ENCODE measurements around the gene HGFAC.

Gene HGFAC

DNA sequence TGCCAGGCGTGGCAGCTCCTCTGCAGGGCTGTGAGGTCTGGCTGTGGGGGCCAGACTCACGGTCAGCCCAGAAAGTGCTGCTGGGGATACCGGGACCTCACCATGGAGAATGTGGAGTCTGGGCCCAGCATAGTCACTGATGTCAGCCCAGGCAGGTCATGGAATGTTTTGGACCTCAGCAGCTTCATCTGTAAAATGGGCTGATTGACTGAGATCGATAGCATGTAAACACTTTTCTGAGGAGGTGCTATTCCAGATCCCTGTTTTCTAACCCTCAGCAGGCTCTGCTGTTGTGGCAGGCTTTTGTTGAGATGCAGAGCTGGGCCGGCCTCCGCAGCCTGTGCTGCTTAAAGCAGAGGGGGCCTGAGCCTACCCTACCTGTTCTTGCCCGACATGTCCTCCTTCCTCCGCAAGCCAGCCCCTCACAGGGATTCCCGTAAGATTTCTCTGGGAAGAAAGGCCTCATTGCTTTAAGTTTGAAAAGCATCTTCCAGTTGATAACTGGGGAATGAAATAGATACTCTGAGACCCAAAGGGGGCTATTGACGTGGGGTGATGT is 38.3 kb upstream of the HGFAC start:
- no peak for TF ChIP-seq TAF1 (IDR thresholded peaks at IDR 0.05; ENCODE audit: low read depth, low read length)
- TF ChIP-seq SPI1 (IDR thresholded peaks at IDR 0.05; ENCODE audit: low read depth, low read length): no peak
- TF ChIP-seq POLR2A (IDR thresholded peaks at IDR 0.05; ENCODE audit: low read depth, low read length): no peak
- no peak for TF ChIP-seq POU2F2 (IDR thresholded peaks at IDR 0.05; ENCODE audit: low read depth, low read length)
- TF ChIP-seq POLR2AphosphoS5 (IDR thresholded peaks at IDR 0.05; ENCODE audit: low read depth, low read length): no peak
- TF ChIP-seq PAX5 (IDR thresholded peaks at IDR 0.05; ENCODE audit: insufficient read depth, low read length, severe bottlenecking): no peak
- FAIRE-seq (no peak), DNase-seq (ENCODE audit: insufficient read length, low spot score) (no peak)

DNA sequence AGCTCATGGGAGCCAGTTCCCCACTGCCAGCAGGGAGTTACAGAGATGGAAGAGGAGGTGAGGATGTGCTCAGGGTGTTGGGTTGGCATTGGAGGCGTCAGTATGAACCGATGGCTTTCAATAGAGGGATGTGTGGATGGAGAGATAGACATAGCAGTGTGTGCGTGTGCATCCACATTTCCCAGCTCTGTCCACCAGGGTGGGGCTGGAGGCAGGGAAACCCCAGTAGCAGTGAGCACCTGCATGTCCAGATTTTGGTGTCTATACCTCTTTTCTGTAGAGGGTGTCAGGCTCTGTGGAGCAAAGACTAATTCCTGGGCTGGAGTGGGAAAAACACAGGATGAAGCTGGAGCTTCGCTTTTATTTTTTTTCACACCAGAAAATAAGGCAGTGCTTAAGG is 37.2 kb upstream of the HGFAC start:
- TF ChIP-seq POLR2A (IDR thresholded peaks at IDR 0.05; ENCODE audit: low read depth, low read length) (no peak), PAX5 (IDR thresholded peaks at IDR 0.05; ENCODE audit: insufficient read depth, low read length, severe bottlenecking) (no peak), POLR2AphosphoS5 (IDR thresholded peaks at IDR 0.05; ENCODE audit: low read depth, low read length) (no peak), POU2F2 (IDR thresholded peaks at IDR 0.05; ENCODE audit: low read depth, low read length) (no peak), TAF1 (IDR thresholded peaks at IDR 0.05; ENCODE audit: low read depth, low read length) (no peak), SPI1 (IDR thresholded peaks at IDR 0.05; ENCODE audit: low read depth, low read length) (no peak)
- FAIRE-seq (no peak), DNase-seq (ENCODE audit: insufficient read length, low spot score) (no peak)

DNA sequence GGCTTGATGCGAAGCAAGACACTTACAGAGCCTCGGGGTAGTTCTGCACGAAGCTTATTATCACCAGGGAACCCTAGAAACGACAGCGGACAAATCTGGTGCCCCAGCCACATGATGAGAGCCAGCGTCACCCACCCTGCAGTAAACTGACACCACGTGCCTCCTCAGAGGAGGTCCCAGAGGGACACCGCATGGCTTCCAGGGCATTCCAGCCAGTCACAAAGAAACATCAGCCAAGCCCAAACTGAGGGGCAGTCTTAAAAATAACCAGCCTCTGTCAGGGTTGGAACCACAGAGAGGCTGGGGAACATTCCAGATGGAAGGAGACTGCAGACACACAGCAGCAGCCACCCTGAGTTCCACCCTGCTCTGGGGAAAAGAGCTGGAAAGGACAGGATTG is 36.6 kb upstream of the HGFAC start:
- DNase-seq (ENCODE audit: insufficient read length, low spot score) (no peak), FAIRE-seq (no peak)
- no peak for TF ChIP-seq POLR2AphosphoS5 (IDR thresholded peaks at IDR 0.05; ENCODE audit: low read depth, low read length)
- no peak for TF ChIP-seq TAF1 (IDR thresholded peaks at IDR 0.05; ENCODE audit: low read depth, low read length)
- no peak for TF ChIP-seq POLR2A (IDR thresholded peaks at IDR 0.05; ENCODE audit: low read depth, low read length)
- TF ChIP-seq POU2F2 (IDR thresholded peaks at IDR 0.05; ENCODE audit: low read depth, low read length): no peak
- TF ChIP-seq SPI1 (IDR thresholded peaks at IDR 0.05; ENCODE audit: low read depth, low read length): no peak
- no peak for TF ChIP-seq PAX5 (IDR thresholded peaks at IDR 0.05; ENCODE audit: insufficient read depth, low read length, severe bottlenecking)

DNA sequence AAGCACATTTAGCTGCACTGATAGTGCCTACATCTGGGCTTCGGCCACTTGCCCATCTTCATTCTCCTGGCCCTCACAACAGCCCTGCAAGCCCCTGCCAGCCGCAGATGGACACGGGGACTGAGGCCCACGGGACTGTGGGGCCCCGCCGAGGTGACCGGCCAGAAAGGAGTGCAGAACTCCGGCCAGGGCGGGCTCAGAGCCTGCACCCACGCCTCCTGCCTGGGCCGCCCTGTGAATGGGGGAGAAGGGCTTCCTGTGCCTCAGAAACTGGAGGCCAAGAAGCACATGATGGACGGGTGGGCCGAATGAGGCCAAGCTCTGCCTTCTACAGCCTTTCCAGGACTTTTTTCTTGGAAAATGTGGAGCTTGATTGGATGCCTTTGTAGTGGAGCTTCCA is 35.7 kb upstream of the HGFAC start:
- DNase-seq (ENCODE audit: insufficient read length, low spot score) (no peak), FAIRE-seq (no peak)
- TF ChIP-seq POU2F2 (IDR thresholded peaks at IDR 0.05; ENCODE audit: low read depth, low read length): no peak
- TF ChIP-seq SPI1 (IDR thresholded peaks at IDR 0.05; ENCODE audit: low read depth, low read length): no peak
- no peak for TF ChIP-seq POLR2A (IDR thresholded peaks at IDR 0.05; ENCODE audit: low read depth, low read length)
- no peak for TF ChIP-seq TAF1 (IDR thresholded peaks at IDR 0.05; ENCODE audit: low read depth, low read length)
- no peak for TF ChIP-seq POLR2AphosphoS5 (IDR thresholded peaks at IDR 0.05; ENCODE audit: low read depth, low read length)
- TF ChIP-seq PAX5 (IDR thresholded peaks at IDR 0.05; ENCODE audit: insufficient read depth, low read length, severe bottlenecking): no peak

DNA sequence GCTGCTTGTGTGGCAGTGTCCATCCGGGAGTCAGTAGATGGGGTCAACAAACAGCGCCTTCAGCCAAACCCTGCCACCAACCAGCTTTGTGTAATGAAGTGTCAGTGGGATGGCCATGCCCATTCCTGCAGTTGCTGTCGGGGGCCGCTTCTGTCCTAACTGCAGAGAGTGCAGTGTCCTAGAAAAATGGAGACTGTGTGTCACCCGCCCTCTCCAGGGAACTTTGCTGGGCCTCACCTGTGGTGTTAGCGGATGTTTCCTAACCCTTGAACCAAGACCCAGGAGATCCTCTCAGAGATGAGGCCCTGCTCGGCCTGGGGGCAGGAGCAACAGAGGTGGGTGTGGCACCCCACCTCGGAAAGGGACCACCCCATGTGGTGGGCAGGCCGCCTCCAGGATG is 35.3 kb upstream of the HGFAC start:
- TF ChIP-seq POU2F2 (IDR thresholded peaks at IDR 0.05; ENCODE audit: low read depth, low read length) (no peak), TAF1 (IDR thresholded peaks at IDR 0.05; ENCODE audit: low read depth, low read length) (no peak), POLR2AphosphoS5 (IDR thresholded peaks at IDR 0.05; ENCODE audit: low read depth, low read length) (no peak), SPI1 (IDR thresholded peaks at IDR 0.05; ENCODE audit: low read depth, low read length) (no peak), POLR2A (IDR thresholded peaks at IDR 0.05; ENCODE audit: low read depth, low read length) (no peak), PAX5 (IDR thresholded peaks at IDR 0.05; ENCODE audit: insufficient read depth, low read length, severe bottlenecking) (no peak)
- DNase-seq (ENCODE audit: insufficient read length, low spot score) (no peak), FAIRE-seq (no peak)

DNA sequence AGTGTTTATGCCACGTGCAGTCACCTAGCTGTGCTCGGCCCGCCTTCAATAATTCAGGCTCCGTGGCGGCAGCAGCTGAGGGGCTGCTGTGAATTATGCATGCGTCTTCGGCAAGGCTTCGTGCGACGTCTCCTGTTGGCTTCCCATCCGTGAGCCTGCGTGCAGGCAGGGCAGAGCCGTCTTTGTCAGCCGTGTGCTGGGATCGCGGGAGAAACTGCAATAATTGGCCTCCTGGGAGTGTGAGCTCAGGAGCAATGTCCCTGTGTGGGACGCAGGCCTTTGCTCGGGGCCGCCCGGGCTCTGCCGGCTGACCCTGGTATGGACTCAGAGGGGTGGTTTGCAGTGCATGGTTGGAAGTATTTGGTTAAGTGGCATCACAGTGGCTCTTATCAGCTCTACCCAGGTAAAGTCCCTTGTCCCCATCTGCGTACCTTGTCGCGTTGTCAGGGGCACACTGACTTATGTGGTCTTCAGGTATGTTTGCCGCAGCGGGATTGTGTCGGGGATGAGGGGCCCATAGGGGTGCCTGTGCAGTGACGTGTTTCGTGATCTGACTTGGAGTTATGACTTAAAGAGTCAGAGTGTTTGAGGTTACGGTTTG is 34.5 kb upstream of the HGFAC start:
- DNase-seq (ENCODE audit: insufficient read length, low spot score): no peak
- no peak for FAIRE-seq
- no peak for TF ChIP-seq TAF1 (IDR thresholded peaks at IDR 0.05; ENCODE audit: low read depth, low read length)
- TF ChIP-seq POLR2A (IDR thresholded peaks at IDR 0.05; ENCODE audit: low read depth, low read length): no peak
- TF ChIP-seq POLR2AphosphoS5 (IDR thresholded peaks at IDR 0.05; ENCODE audit: low read depth, low read length): no peak
- TF ChIP-seq POU2F2 (IDR thresholded peaks at IDR 0.05; ENCODE audit: low read depth, low read length): no peak
- TF ChIP-seq SPI1 (IDR thresholded peaks at IDR 0.05; ENCODE audit: low read depth, low read length): no peak
- no peak for TF ChIP-seq PAX5 (IDR thresholded peaks at IDR 0.05; ENCODE audit: insufficient read depth, low read length, severe bottlenecking)

DNA sequence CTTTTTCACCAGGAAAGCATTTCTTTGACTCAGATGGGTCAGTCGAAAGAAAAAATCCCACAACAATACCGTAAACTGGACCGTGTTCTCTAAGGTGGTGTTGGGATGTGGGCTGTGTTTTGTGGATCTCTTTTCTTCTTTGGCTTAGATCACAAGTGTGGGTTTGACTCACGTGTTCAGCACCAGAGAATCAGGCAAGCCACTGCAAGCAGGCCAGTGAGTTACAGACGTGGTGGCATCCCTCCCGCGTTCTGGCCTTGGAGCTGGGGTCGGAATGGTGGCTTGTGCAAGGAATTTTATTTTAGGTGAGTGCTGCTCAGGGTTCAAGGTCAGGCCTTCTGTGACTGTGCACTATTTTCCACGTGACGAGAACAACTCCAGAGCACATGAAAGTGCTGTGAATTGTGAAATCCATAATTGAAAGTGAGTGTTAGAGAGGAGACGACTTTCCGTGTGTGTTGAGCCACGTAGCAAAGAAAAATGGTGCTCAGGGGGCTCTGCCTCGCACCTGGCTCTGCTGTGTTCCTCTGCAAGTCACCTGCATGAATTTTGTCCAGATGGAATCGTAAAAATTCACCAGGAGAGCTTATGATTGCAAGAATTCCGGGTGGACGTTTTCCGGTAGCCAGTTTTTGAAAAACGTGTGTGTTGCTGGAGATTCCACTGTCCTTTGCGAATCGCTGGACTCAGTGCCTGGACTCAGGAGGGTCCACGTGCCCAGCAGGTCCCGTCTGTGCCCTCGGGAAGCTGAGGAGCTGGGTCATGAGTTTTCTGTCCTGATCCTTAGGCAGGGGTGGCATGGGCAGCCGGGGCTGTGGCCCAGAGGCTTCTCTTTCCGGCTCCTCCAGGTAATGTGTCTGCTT is 33.6 kb upstream of the HGFAC start:
- TF ChIP-seq SPI1 (IDR thresholded peaks at IDR 0.05; ENCODE audit: low read depth, low read length) (no peak), PAX5 (IDR thresholded peaks at IDR 0.05; ENCODE audit: insufficient read depth, low read length, severe bottlenecking) (no peak), TAF1 (IDR thresholded peaks at IDR 0.05; ENCODE audit: low read depth, low read length) (no peak), POU2F2 (IDR thresholded peaks at IDR 0.05; ENCODE audit: low read depth, low read length) (no peak), POLR2A (IDR thresholded peaks at IDR 0.05; ENCODE audit: low read depth, low read length) (no peak)
- DNase-seq (ENCODE audit: insufficient read length, low spot score) (no peak), FAIRE-seq (no peak)

DNA sequence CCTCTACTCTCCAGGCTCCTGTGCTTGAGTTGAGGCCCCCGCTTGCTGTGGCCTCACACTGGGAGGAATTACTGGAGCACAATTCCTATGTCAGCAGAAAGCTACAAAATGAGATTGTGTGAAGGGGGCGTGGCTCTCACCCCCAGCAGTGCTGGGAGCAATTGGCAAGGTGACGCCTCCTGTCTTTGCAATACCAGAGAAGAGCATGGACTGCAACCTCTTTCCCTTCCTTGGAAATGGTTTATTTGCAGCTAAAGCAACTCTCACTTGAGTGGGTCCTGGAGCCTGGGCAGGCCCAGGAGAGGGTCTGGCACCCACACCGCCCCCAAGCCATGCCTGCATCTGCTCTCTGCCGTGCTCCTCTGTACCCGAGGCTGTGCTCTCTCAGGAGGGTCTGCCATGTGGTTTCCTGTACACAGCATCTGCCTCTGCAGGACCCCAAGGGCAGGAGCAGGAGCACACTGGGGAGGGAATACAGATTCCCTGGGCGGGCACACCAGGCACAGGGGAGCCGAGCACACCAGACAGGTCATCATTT is 32.9 kb upstream of the HGFAC start:
- FAIRE-seq (no peak), DNase-seq (ENCODE audit: insufficient read length, low spot score) (no peak)
- TF ChIP-seq TAF1 (IDR thresholded peaks at IDR 0.05; ENCODE audit: low read depth, low read length) (no peak), PAX5 (IDR thresholded peaks at IDR 0.05; ENCODE audit: insufficient read depth, low read length, severe bottlenecking) (no peak), SPI1 (IDR thresholded peaks at IDR 0.05; ENCODE audit: low read depth, low read length) (no peak), POLR2A (IDR thresholded peaks at IDR 0.05; ENCODE audit: low read depth, low read length) (no peak), POU2F2 (IDR thresholded peaks at IDR 0.05; ENCODE audit: low read depth, low read length) (no peak), POLR2AphosphoS5 (IDR thresholded peaks at IDR 0.05; ENCODE audit: low read depth, low read length) (no peak)

DNA sequence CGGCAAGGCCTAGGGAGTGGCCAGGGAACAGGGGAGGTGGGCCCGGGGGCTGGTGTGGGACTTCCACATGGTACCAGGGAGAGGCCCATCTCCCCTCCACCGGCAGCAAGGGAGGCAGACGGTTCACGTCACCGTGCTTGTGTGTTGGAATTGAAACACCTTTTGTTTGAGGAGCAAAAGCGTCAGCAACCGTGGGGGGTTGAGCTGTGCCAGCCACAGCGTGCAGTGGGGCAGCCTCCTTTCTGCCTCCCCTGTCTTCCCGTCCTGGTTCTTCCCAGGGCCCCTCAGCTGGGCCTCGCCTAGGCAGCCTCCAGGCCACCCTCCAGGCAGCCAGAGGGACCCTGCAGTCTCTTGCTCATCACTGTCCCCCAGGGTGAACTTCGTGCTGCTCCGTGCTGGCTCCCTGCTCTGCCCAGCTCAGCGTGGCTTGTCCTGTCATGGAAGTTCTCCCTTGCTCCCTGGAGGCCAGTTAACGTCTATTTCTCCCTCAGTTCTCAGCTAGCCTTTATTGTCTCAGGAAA is 32.1 kb upstream of the HGFAC start:
- FAIRE-seq (no peak), DNase-seq (ENCODE audit: insufficient read length, low spot score) (no peak)
- TF ChIP-seq TAF1 (IDR thresholded peaks at IDR 0.05; ENCODE audit: low read depth, low read length): no peak
- no peak for TF ChIP-seq POLR2AphosphoS5 (IDR thresholded peaks at IDR 0.05; ENCODE audit: low read depth, low read length)
- TF ChIP-seq POLR2A (IDR thresholded peaks at IDR 0.05; ENCODE audit: low read depth, low read length): no peak

Data from GM12891 (cell line).